GM18499 (cell line): ENCODE results near the gene CMBL.
"Not testable (repeated sequence)": the region's sequence is repeated elsewhere in the genome, so short reads cannot be mapped to it uniquely, and the experiment has no call there.

Source experiments
- ATAC-seq: cut with Tn5 transposase; IDR thresholded peaks from one replicate; pipeline ENCODE4 v1.9.1; 2021; ENCODE audit warnings: moderate number of reproducible peaks; ENCODE audit not compliant: insufficient read depth, unreplicated experiment

CMBL gene

DNA sequence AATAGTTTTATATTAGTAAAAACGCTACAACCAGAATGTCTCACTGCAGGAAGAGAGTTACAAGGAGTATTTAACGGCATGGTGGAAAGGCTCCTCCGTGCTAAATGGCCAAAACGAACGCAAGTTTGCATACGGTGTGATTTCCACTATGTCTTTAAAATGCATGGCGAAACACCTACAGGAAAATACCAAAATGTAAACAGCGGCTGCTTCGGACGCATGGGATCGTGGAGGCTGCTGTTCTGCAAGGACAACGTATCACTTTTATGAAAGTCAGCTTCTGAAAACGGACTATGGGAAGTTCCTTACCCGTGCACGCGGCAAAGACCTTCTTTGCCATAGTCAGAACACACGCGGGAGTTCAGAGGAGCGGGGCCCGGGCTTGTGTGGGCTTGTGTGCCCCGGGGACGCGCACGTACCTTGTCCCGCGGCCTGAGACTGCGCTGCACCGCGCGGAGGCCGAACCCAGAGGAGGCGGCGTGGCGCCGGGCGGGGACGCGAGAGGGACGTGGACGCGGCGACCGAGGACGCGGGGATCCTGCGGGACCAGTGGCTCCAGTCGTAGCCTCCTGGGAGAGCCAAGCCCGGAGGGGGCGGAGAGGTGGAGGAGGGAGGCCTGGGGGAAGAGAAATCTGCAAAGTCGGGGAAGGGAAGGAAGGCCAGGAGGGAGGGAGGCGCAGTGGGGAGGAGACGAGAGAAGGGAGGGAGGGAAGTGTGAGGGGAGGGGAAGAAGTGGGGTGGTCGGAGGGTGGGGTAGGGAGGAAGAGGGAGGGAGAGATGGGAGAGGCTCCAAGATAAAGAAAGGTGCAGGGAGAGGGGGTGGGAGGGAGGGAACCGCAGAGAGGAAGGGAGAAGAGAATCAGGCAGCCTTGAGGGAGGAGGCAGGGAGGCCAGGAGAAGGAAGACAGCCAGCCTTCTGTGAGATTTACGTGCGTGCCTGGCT lies at the start of gene CMBL:
Gene CMBL (minus strand): TSS at position 697 of the 943 bp plus-strand sequence. CDS start 17,140 bp downstream, outside the sequence.
- no peak for ATAC-seq

DNA sequence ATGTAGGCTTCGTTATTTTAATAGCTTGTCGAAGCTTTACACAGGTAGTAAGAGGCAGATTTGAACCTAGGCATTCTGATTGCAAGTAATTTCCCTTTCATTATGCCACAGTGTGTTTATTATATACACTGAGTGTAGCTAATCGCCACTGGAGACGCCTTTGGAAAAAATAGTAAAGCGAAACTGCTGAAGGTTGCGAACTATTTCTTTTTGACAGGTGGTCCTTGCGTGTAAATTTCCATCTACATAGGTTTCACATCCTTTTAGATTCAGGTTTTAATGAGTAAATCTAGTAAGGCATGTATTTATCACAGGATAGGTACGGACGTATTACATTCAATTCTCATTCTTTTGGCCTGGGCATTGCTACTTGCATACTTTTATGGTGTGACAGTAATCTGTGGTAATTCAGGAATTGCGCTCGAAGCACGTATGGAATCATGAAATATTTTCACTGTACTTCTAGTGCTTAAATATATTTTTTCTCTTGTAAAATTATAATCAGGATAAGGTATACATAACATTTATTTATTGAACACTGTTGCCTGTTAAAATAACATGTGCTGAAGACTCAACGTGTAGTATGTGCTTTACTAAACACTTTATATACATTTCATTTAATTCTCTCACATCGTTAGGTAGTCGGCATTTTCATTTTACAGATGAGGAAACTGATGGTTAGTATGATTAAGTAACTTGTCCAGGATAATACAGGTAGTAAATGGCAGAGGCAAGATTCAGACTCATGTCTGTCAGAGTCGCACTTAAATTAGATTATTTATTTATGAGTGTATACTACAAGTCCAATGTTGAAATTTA lies 47.6 kb upstream of the CMBL start:
- no peak for ATAC-seq

DNA sequence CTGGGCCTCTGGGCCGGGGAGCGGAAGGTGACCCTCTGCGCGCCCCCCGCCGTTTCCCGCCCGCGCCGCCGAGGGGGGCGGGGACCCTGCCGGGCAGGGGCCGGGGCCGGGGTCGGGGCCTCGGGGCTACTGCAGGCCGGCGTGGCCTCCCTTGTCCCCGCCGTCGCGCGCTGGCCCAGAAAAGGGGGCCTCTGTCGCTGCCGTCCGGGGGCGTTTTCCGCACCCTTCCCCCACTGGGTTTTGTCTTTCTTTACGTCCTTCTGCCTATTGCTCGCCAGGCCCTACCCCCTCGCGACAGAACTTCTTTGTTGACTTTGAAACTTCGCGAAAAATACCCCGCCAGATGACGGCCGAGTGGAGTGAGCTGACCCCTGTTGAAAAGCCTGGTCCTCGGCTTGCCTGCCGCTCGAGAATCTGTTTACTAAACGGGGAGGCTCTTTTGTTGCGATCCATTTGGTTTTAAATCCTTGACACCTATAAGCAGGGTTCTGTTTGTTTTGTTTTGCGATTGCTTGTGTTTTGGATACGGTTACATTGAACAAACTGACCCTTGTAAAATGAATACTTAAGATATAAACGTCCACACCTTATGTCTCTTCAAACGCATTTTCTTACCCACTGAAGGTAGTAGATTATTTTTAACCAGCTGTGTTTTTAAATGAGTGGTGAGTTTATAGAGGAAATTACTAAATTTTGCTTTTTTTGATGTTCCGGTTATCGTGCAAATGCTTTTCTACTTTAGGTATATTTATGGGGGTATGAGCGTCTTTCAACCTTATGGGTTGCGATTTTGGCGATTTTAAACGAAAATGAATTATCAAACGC lies 46.6 kb upstream of the CMBL start:
- ATAC-seq = no peak

DNA sequence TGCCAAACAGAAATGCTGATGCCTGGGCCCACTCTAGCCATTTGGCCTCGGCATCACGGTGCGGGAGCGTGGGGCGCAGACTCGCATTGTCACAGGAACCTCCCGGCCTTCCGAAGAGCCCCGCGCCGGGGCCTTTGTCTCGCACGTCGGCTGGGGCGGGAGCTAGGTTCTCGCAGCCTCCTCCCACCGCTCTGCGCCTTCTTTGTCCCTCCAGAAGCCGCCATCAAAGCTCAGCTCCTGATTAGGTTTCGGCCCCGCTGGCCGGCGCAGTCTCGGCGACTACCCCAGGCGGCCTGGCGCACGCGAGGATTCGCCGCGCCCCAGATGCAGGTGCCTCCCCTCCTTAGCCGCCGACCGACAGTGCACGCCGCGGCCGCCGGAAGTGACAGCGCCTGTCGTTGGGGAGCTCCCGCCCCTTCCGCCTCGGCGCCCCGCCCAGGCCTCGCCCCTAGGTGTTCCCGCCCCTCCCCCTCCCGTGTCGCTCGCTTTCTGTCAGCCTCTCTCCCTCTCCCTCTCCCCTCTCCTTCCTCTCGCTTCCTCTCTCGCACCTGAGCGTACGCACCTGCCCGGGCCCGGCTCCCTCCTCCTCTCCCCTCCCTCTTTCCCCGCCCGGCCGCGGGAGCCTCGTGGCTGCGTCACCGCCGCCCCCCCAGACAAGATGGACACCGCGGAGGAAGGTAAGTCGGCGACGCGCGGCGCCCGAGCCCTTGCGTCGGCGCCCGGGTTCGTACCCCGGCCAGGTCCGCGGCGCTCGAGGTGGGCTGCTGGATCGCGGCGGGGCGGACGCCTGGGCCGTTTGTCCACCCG lies 45.7 kb upstream of the CMBL start, which contains the start of gene MARCHF6:
Gene MARCHF6 (plus strand): TSS at position 455 of the 807 bp plus-strand sequence. CDS start 204 bp downstream, at position 659.
- peak; percentile 69 for ATAC-seq

DNA sequence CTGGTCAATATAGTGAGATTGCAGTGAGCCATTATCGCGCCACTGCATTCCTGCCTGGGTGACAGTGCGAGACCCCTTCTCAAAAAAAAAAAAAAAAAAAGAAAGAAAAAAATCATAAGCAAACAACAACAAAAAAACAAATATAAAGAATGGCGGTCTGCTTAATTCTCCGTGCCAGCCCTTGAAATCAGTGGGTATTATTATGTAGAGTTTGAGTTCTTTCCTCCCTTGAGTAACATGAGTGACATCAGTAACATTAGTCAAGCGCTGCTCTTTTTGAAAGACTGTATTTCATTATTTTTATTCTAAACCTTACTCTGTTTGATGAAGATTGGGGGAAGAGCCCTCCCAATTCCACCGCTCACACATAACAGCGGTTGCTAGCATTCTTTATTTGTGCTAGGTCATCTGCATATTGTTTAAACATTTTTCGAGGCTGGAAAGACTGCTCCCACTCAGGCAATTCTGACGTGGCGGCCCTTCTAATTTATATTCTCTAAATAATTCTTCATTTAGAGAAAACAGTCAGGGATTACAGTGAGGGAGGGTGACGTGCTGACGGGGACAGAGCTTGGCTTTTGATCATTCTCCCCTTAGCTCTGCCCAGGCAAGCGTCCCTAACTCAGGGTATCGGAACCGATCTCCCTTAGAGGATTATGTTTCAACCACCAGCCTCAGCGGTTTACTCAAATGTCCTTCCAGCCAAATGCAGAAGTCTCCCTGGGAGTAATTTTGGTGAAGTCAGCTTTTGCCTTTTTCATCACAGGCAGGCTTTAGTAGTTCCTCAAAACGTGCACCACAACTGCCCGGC lies 44.9 kb upstream of the CMBL start:
- ATAC-seq = no peak

DNA sequence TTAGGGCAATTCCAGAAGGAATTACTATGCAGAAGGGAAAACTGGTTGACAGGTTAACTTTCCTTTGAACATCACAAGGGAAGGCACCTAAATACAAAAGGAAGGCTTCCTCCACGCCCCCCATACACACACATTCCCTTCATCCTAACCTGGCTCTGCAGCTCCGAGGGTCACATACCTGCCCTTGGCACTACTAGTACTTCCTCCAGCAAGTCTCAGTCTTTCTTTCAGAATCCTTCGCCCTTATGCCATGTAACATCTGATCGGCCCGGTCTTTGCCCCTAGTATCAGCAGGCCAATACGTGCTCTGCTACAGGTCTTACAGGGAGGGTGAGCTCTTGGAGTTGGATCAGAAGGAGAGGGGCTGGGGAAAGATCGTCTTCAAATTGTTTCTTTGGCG lies 44.2 kb upstream of the CMBL start:
- no peak for ATAC-seq

DNA sequence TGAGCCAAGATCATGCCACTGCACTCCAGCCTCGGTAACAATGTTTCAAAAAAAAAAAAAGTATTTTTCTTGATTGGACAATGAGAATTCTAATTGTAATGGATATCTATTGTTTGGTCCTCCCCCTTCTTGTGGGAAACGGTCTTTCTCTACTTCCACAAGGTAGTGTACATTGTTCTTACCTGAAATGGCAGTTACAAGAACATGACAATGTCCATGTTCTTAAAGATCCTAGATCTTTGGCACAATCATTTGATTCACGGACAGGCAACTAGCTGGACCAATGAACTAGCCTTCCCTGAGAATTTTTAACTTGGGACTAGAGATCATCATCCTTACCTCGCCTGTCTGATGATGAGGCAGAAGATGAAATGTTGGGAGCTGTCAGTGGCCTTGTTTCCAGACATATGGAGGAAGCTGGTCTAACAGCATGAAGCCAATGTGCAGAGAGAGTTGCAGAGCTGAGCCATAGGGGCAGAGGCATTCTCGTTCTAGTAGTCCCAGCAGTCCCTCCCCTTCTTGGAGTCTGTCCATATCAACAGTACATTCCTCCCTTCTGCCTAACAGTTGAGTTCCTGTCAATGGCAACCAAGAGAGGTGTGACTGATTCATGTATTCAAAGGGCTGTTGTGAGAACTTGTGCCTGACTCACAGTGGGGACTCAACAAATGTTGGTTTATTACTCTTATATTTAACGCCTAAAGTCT lies 43.6 kb upstream of the CMBL start:
- no peak for ATAC-seq

DNA sequence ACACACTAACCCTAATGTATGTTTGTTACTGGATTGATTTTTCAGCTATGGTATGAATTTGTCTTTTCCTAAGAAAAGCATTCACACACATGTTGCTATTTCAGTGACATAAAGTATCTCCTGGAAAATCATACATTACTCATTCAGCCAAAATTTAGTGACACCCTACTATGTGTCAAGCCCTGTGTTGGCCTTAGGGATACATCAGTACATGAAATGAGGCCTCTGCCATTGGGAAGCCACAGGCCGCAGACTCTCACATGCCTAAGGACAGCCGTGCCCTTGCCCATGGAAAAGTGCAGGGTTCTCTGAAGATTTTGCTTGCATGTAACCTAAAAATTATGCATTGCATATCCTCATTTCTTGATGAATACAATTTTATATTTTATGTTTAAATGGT lies 40.6 kb upstream of the CMBL start:
- ATAC-seq = no peak

DNA sequence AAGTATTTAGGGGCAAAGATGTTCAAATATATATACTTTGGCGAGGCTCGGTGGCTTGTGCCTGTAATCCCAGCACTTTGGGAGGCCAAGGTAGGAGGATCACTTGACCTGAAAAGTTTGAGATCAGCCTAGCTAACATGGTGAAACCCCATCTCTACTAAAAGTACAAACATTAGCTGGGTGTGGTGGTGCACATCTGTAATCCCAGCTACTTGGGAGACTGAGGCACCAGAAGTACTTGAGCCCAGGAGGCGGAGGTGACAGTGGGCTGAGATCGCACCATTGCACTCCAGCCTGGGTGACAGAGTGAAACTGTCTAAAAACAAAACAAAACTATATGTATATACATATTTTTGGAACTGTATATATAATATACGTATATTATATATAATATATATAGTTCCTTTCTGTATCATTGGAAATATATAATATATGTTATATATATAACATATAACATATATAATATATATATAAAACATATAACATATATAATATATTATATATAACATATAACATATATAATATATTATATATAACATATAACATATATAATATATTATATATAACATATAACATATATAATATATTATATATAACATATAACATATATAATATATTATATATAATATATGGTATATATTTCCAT lies 36.9 kb upstream of the CMBL start:
- not testable (repeated sequence) for ATAC-seq

DNA sequence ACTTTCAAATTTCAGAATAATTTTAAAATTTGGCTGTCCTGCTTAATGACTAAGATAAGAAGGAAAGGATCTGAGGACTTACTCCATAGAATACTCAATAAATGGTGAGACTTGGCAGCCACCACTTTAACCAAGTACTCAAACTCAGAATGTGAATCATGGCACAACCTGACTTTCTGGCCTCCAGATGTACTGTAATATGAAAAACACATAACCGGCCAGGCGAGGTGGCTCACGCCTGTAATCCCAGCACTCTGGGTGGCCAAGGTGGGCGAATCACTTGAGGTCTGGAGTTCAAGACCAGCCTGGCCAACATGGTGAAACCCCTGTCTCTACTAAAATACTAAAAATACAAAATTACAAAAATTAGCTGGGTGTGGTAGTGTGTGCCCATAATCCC lies 35.8 kb upstream of the CMBL start:
- ATAC-seq = no peak

DNA sequence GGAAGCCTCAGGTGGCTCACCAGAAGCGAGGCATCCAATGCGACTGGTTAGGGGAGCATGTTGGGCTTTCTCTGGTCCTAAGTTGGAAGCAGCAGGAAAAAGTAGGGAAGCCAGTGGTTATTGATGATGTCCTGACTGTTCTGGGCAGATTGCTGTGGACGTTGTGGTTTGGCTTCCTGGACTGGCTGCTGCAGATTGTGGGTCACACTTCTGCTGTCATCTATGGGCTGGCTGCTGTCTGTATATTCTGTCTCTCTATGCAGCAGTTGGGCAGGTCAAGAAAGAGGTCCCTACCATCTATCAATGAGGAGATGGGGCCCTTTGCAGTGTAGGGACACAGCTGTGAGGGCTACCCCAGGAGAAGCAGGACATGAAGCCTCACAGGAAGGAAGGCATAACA lies 32.3 kb upstream of the CMBL start:
- no peak for ATAC-seq

DNA sequence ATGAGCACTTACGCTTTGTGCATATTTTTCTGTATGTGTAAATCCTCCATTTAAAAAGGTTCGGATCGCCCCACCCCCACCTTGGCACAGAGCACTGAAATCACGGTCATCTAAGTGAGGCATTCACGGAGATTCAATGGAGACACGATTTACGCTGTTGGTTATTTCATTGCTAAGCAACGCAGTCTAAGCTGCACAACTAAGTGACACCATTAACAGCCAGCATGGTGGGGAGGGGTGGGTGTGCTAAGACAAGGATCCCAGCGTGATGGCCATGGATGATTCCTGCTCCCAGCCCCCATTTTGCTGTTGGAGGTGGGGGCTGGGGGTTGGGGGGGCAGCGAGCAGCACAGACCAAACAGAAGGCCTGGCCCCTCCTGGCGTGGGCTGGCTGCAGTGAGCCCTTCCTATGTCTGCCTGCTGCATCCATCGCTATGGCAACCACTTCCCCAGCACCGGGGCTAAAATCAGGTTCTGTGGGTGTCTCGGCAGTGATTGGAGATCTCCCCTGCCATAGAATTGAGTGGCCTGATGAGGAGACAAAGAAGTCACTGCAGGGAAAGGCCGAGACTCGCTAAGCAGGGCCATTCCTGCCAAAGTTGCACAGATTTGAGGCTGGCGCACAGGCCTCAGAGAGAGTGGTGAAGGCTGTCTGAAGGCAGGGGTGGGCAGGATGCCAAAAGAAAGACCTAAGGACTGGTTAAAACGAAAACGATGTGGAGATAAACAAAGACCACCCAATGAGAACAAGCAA lies 31.5 kb upstream of the CMBL start:
- no peak for ATAC-seq

DNA sequence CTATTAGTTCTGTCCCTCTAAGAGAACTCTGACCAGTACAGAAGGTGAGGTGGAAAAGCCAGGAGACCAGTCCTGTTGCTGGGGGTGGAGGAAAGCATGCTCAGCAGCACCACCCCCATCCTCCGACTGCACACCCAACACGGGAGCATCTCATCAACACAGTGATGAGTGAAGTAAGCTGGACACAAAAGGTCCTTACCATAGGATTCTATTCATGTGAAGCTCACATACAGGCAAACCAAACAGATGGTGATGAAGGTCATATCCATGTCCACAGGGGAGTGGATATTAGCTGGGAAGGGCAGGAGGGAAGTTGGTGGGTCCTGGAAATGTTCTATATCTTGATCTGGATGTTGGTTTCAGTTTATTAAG lies 31.0 kb upstream of the CMBL start:
- ATAC-seq = no peak

DNA sequence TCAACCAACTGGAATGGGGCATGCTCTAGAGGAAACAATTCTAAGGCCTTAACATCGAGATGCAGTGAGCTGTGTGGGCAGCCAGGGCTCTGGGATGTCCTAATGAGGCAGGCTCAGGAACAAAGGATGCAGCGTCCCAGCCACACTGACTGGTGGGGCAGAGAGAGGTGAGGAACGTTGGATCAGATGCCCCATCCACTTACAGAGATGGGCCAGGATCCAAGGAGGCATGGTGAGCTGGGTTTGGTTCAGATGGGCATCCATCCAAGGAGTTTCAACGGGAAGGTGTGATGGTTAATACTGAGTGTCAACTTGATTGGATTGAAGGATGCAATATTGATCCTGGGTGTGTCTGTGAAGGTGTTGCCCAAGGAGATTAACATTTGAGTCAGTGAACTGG lies 30.3 kb upstream of the CMBL start:
- ATAC-seq = no peak

DNA sequence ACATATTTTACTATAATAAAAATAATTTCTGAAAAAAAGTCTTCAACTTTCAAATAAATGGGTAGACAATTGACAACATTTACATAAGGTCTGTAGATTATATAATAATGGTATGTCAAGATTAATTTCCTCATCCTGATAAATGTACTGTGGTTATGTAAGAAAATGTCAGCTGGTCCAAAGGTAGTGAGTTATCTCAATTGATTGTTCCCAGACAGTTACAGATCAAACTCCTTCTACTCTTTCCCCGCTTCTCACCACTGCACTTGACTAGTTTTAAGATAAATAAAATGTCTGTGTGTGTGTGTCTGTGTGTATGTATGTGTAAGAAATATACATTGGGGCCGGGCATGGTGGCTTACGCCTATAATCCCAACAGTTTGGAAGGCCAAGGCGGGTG lies 29.4 kb upstream of the CMBL start:
- no peak for ATAC-seq

DNA sequence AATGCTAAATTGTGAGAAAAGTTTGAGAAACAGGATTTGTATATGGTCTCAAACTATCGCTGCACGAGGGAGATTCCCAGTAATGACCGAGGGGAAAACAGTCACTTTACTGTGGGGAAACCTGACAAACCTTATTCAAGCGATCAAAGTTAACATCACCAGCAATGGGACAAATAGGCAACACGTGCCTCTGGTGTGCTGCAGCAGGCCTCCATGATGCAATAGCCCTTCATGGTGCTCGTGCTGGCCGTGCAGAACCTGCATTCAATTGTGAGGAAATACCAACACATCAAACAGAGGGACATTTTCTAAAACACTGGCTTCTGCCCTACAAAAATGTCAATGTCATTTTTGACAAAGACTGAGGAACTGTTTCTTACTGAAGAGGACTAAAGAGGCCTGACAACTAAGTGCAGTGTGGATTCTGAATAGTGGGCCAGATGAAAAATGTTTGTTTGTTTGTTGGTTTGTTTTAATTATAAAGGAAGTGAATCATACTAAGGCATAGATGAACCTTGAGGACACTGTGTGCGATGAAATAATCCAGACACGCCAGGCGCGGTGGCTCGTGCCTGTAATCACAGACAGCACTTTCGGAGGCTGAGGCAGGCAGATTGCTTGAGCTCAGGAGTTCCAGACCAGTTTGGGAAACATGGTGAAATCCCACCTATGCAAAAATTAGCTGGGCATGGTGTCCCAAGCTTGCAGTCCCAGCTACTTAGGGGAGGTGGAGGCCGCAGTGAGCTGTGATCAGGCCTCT lies 28.2 kb upstream of the CMBL start:
- ATAC-seq = no peak
